ENCODE results near the gene PPFIBP1. TPM values are rescaled to one million over a fixed set of nuclear protein-coding genes. Genes with fewer than 3 reads are reported as not detected.
"Not testable (repeated sequence)": the region's sequence is repeated elsewhere in the genome, so short reads cannot be mapped to it uniquely, and the experiment has no call there.

PPFIBP1 gene
- polyA plus RNA-seq, 1 donor (not counting 4 experiments of a cell fraction or from before 2014, with no cell fraction given), result 83.5 TPM

- peak overlapping the region; percentile 38 for H3K9ac ChIP-seq (ENCODE audit: control insufficient read depth, extremely low read depth, insufficient read depth, low read length)
- DNase-seq (ENCODE audit: low read depth, low spot score) (no peak), FAIRE-seq (peak; percentile 78)
- H4K20me1 ChIP-seq (ENCODE audit: control insufficient read depth, extremely low read depth, insufficient read depth, low read length), result no peaks in the 10 kb centered on the region
- dilution Hi-C loops (cut with MboI; ENCODE audit: extremely low pct_ligation_motif_present, low sequenced_read_pairs), result no loop called here
- H3K4me1 ChIP-seq (ENCODE audit: control insufficient read depth, extremely low read depth, insufficient read depth, low read length), result peaks cover 52% of the 10 kb centered on the region
- no peaks in the 10 kb centered on the region for H3K36me3 ChIP-seq (ENCODE audit: control insufficient read depth in 2 of 2, extremely low read depth in 1 of 2, insufficient read depth in 2 of 2, low read length in 2 of 2)
- peak overlapping the region; percentile 59 for H3K4me2 ChIP-seq (ENCODE audit: control insufficient read depth, extremely low read depth, insufficient read depth, low read depth, low read length)
- TF ChIP-seq CTCF (optimal IDR thresholded peaks at IDR 0.05 in 1 of 3, IDR thresholded peaks at IDR 0.05 in 1 of 3, conservative IDR thresholded peaks at IDR 0.05 in 1 of 3; ENCODE audit: extremely low read depth in 1 of 3, insufficient read depth in 2 of 3, low read length in 3 of 3) (no peak), EZH2 (IDR thresholded peaks at IDR 0.05; ENCODE audit: low read length) (no peak)
- no peaks in the 10 kb centered on the region for H3K9me3 ChIP-seq (ENCODE audit: control insufficient read depth, low read depth, low read length)
- no peaks in the 10 kb centered on the region for H3K27me3 ChIP-seq (ENCODE audit: control insufficient read depth, extremely low read depth, insufficient read depth, low read length)
- peak overlapping the region; percentile 78 for H3K27ac ChIP-seq (ENCODE audit: control insufficient read depth, insufficient read depth, low read length)
- no peak overlapping the region for H2AFZ ChIP-seq (ENCODE audit: control insufficient read depth, low read length)
- H3K9me1 ChIP-seq (ENCODE audit: control insufficient read depth, extremely low read depth, insufficient read depth, low read length), result no peaks in the 10 kb centered on the region
- H3K4me3 ChIP-seq (ENCODE audit: control insufficient read depth in 2 of 3, extremely low read depth in 1 of 3, insufficient read depth in 2 of 3, low read depth in 1 of 3, low read length in 3 of 3), result peak overlapping the region in 1 of 3 experiments; percentile 16
- H3K79me2 ChIP-seq (ENCODE audit: control insufficient read depth, insufficient read depth, low read length), result peaks cover 64% of the 10 kb centered on the region
These were observed 103.3 kb downstream of the PPFIBP1 start for GRCh38 chr12:27627123-27627852.

GRCh38 chr12:27627853-27628469 lies 104.0 kb downstream of the PPFIBP1 start:
- dilution Hi-C loops (cut with MboI; ENCODE audit: extremely low pct_ligation_motif_present, low sequenced_read_pairs); H2AFZ ChIP-seq (ENCODE audit: control insufficient read depth, low read length); H3K27me3 ChIP-seq (ENCODE audit: control insufficient read depth, extremely low read depth, insufficient read depth, low read length); H3K9me1 ChIP-seq (ENCODE audit: control insufficient read depth, extremely low read depth, insufficient read depth, low read length); H4K20me1 ChIP-seq (ENCODE audit: control insufficient read depth, extremely low read depth, insufficient read depth, low read length); DNase-seq (ENCODE audit: low read depth, low spot score); H3K4me3 ChIP-seq (ENCODE audit: control insufficient read depth in 2 of 3, extremely low read depth in 1 of 3, insufficient read depth in 2 of 3, low read depth in 1 of 3, low read length in 3 of 3); H3K36me3 ChIP-seq (ENCODE audit: control insufficient read depth in 2 of 2, extremely low read depth in 1 of 2, insufficient read depth in 2 of 2, low read length in 2 of 2); H3K9me3 ChIP-seq (ENCODE audit: control insufficient read depth, low read depth, low read length): not testable (repeated sequence)
- H3K27ac ChIP-seq (ENCODE audit: control insufficient read depth, insufficient read depth, low read length), result peak overlapping the region; percentile 38
- H3K4me2 ChIP-seq (ENCODE audit: control insufficient read depth, extremely low read depth, insufficient read depth, low read depth, low read length), result peak overlapping the region; percentile 59
- peaks cover 46% of the 10 kb centered on the region for H3K4me1 ChIP-seq (ENCODE audit: control insufficient read depth, extremely low read depth, insufficient read depth, low read length)
- H3K9ac ChIP-seq (ENCODE audit: control insufficient read depth, extremely low read depth, insufficient read depth, low read length), result peak overlapping the region; percentile 3
- peak; percentile 78 for FAIRE-seq
- H3K79me2 ChIP-seq (ENCODE audit: control insufficient read depth, insufficient read depth, low read length), result peaks cover 66% of the 10 kb centered on the region

- H3K4me3 ChIP-seq (ENCODE audit: control insufficient read depth in 2 of 3, extremely low read depth in 1 of 3, insufficient read depth in 2 of 3, low read depth in 1 of 3, low read length in 3 of 3); H3K4me2 ChIP-seq (ENCODE audit: control insufficient read depth, extremely low read depth, insufficient read depth, low read depth, low read length); dilution Hi-C loops (cut with MboI; ENCODE audit: extremely low pct_ligation_motif_present, low sequenced_read_pairs); H3K27me3 ChIP-seq (ENCODE audit: control insufficient read depth, extremely low read depth, insufficient read depth, low read length); H2AFZ ChIP-seq (ENCODE audit: control insufficient read depth, low read length); H3K9me3 ChIP-seq (ENCODE audit: control insufficient read depth, low read depth, low read length); H3K9me1 ChIP-seq (ENCODE audit: control insufficient read depth, extremely low read depth, insufficient read depth, low read length); H4K20me1 ChIP-seq (ENCODE audit: control insufficient read depth, extremely low read depth, insufficient read depth, low read length); DNase-seq (ENCODE audit: low read depth, low spot score); H3K36me3 ChIP-seq (ENCODE audit: control insufficient read depth in 2 of 2, extremely low read depth in 1 of 2, insufficient read depth in 2 of 2, low read length in 2 of 2); H3K27ac ChIP-seq (ENCODE audit: control insufficient read depth, insufficient read depth, low read length); H3K9ac ChIP-seq (ENCODE audit: control insufficient read depth, extremely low read depth, insufficient read depth, low read length): not testable (repeated sequence)
- FAIRE-seq, result peak; percentile 67
- Histone ChIP-seq H3K79me2 (ENCODE audit: control insufficient read depth, insufficient read depth, low read length) (peaks cover 52% of the 10 kb centered on the region), H3K4me1 (ENCODE audit: control insufficient read depth, extremely low read depth, insufficient read depth, low read length) (peaks cover 34% of the 10 kb centered on the region)
These were observed 106.2 kb downstream of the PPFIBP1 start for GRCh38 chr12:27630219-27630618.
